Nucleus accumbens (tissue), 56 donors: ENCODE measurements around the gene CA9.

Experiments
- DNase-seq, 56 donors: peaks; one replicate each; lab custom pipeline; 2025; lab: John Stamatoyannopoulos, UW

CA9 gene

GRCh38 chr9:35669331-35670145, 4.2 kb upstream of the CA9 start:
- DNase-seq: no peak

DNA sequence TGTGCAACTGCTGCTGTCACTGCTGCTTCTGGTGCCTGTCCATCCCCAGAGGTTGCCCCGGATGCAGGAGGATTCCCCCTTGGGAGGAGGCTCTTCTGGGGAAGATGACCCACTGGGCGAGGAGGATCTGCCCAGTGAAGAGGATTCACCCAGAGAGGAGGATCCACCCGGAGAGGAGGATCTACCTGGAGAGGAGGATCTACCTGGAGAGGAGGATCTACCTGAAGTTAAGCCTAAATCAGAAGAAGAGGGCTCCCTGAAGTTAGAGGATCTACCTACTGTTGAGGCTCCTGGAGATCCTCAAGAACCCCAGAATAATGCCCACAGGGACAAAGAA, 265 bp downstream of the CA9 start:
- no peak for DNase-seq

- DNase-seq: no peak
Measured at GRCh38 chr9:35675204-35675603, 1.5 kb downstream of the CA9 start.

- peak in 9 of 56 donors; percentile 7 to 56 (median 19) for DNase-seq
Measured at GRCh38 chr9:35675732-35676392, 2.1 kb downstream of the CA9 start.

DNA sequence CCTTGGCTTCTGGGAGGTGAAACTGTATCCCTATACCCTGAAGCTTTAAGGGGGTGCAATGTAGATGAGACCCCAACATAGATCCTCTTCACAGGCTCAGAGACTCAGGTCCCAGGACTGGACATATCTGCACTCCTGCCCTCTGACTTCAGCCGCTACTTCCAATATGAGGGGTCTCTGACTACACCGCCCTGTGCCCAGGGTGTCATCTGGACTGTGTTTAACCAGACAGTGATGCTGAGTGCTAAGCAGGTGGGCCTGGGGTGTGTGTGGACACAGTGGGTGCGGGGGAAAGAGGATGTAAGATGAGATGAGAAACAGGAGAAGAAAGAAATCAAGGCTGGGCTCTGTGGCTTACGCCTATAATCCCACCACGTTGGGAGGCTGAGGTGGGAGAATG, 5.4 kb downstream of the CA9 start:
- DNase-seq: no peak

DNA sequence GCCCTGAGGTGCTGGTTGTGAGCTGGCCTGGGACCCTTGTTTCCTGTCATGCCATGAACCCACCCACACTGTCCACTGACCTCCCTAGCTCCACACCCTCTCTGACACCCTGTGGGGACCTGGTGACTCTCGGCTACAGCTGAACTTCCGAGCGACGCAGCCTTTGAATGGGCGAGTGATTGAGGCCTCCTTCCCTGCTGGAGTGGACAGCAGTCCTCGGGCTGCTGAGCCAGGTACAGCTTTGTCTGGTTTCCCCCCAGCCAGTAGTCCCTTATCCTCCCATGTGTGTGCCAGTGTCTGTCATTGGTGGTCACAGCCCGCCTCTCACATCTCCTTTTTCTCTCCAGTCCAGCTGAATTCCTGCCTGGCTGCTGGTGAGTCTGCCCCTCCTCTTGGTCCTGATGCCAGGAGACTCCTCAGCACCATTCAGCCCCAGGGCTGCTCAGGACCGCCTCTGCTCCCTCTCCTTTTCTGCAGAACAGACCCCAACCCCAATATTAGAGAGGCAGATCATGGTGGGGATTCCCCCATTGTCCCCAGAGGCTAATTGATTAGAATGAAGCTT, 6.1 kb downstream of the CA9 start:
- no peak for DNase-seq

- no peak for DNase-seq
Measured at GRCh38 chr9:35680331-35681105, 6.8 kb downstream of the CA9 start.

DNA sequence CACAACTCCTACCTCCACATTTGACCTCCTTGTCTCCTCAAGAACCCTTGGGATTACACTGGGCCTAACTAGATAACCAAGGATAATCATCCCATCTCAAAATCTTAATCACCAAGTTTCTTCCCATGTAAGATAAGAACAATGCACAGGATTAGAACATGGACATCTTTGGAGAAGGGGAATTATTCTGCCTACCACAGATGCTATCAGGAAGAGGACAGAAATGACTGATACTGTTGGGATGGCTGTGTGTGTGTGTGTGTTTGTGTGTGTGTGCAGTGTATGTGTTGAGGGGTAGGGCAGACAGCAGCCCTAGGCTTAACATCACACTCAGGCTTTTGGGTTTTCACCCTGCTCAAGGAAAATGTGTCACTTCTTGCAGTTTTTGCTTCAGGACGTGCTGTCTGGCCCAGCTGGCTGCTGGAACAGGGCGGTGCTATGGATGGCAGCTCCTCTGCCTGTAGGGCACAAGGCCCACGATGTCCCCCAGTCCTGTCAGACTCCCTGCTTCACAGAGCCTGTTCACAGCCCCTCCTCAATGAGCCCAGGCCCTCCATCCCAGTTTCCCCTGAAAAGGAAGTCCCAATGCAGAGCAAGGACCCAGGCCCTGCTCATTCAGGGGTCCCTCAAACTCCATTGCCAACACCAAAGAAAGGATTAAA, 7.7 kb downstream of the CA9 start:
- no peak for DNase-seq

GRCh38 chr9:35682051-35682450, 8.3 kb downstream of the CA9 start:
- DNase-seq: no peak

DNA sequence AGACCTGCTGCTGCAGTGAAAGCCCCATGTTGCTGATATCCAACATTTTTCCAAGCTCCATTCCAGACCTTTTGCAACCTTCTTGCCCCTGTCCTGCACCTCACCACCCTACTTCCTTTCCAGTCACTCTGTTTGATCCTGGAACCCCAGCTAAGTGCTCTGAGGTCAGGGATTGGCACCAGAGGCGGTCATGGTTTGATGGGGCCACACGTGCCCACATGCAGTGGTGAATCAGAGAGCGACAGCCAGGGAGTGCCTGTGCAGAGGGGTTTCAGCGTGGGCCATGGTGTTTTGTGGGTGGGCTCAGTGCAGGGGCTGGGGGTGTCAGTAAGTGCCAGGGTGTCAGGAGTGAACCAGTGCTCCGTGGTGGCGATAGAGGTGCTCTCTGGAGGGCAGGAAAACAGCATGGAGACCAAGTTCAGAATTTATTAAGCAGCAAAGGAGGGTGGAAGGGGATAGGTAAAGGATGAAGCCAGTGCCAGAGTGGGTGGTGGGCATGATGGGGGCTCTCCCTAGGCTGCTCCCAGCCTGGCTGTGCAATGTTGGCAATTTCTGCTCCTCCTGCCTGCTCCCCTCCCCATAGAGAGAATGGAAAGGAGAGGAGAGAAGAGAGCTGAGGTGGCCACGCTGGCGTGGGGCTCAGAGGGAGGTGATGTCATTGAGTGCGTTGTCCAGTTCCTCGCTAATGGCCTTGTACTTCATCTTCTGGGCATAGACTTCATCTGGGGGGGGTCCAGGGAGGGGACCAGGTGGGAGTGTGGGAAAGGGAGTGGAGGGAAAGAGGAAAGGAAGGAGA, 9.0 kb downstream of the CA9 start:
- no peak for DNase-seq

- DNase-seq: no peak
Measured at GRCh38 chr9:35683323-35683722, 9.6 kb downstream of the CA9 start.

DNA sequence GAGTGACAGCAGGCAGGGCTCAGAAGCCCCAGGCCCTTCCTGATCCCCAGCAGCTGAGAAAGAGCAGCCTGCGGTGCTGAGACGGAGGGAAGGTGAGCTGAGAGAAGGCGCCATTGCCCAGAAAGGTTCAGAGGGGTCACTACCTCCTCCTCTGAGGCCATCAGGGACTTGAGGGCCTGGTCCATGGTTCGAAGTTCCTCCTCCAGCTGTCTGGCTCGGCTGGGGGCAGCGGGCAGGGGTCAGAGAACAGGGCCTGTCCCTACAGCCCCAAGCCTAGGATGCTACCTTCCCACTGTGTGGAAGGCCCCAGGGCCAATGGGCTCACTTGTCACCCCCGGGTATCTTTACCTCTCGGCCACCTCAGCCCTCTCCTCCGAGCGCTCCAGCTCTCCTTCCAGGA, 11.2 kb downstream of the CA9 start:
- no peak for DNase-seq

DNA sequence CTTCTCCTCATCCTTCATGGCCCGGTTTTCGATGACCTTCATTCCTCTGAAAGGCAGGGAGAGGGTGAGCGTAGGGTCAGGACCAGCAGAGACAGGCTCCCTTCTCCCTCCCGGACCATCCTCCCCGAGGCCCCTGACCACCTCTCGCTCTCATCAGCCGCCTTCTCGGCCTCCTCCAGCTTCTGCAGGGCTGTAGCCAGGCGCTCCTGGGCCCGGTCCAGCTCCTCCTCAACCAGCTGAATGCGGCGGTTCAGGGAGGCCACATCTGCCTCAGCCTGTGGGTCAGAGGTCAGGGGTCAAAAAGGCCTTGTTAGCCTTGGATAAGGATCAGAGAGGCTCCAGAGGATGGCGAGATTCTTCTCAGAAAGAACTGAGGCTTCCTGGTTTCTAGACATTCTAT, 11.8 kb downstream of the CA9 start:
- DNase-seq: no peak

- DNase-seq: no peak
Measured at GRCh38 chr9:35686222-35687203, 12.8 kb downstream of the CA9 start.

DNA sequence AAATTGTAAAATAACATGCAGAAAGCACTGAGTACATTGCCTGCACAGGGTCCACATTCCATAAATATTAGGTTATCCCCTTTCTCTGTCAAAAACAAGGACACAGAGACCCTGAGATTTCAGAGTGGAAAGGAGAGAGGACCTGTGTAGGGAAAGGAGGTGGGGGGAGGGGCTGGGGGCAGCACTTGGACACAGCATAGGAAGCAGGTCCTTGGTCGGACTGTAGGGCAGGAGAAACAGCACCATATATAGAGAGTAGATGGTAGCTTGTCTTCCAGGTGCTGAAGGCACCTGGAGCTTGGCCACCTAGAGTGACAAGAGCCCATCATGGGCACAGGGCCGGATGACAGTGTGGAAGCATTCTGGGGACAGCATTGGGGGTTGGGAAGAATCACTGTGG, 13.6 kb downstream of the CA9 start:
- DNase-seq: no peak

- DNase-seq: no peak
Measured at GRCh38 chr9:35687972-35688557, 14.3 kb downstream of the CA9 start.

- DNase-seq: peak in 1 of 56 donors; percentile 7
Measured at GRCh38 chr9:35688558-35689541, 15.1 kb downstream of the CA9 start.
